Right lobe of liver (tissue), 4 donors: ENCODE measurements around the gene NAV2.
"Not testable (repeated sequence)": the region's sequence is repeated elsewhere in the genome, so short reads cannot be mapped to it uniquely, and the experiment has no call there.

Source experiments
- CTCF ChIP-seq, 4 donors: fragments of 200-600 bp in 3 of 4; fragments of 450-650 bp in 1 of 4; IDR thresholded peaks; one replicate each; pipeline versions ENCODE4 v1.5.1 to v1.8.0; 2016 to 2022; ENCODE audit warnings: antibody characterized with exemption in 4 of 4, mild to moderate bottlenecking in 2 of 4
- POLR2A ChIP-seq: fragments of 450-650 bp; IDR thresholded peaks from one replicate; pipeline ENCODE4 v1.6.1; 2017; ENCODE audit warnings: antibody characterized with exemption, mild to moderate bottlenecking
- donor health status: DM: no; HTN: no; CAD: no.
- donor health status: DM: no; HTN: no; CAD: no.
- donor health status: DM: no; HTN: yes; CAD: no.

- TF ChIP-seq CTCF (IDR thresholded peaks at IDR 0.05); POLR2A: not testable (repeated sequence)
Measured at GRCh38 chr11:19927403-19927802, 214.8 kb downstream of the NAV2 start.
